ENCODE results near the gene NET1.

DNA sequence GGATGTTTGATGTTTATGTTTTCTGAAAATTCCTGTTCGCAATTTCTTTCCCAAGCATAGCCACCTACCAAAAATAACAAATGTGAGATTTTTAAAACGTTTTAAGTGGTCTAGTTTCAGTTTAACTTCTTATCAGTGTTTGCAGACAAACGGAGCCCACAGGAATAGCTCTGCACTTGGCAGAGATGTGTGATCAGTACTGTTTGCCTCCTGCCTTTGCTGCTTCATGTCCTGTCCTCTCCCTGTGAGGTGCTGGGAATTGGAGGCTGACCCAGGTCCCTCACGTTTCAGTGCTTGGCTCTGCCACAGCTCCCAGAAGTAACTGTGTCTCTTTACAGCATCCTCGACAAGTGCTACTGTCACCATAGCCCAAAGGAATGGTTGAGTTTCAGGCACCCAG lies 46.4 kb upstream of the NET1 start:
- TF ChIP-seq EZH2 (IDR thresholded peaks at IDR 0.05; ENCODE audit: insufficient read depth, poor library complexity, severe bottlenecking) (no peak), EZH2phosphoT487 (IDR thresholded peaks at IDR 0.05; ENCODE audit: insufficient read depth, low read depth) (no peak)

Measured in GM23248 (cell line).